Measurements from ENCODE around the gene PRR20G.

GRCh38 chr3:127291114-127291513 lies 3.3 kb upstream of the PRR20G start:
- TF ChIP-seq HMGN3 (IDR thresholded peaks at IDR 0.05; ENCODE audit: borderline replicate concordance, extremely low read depth, insufficient read length, low read depth, low read length), result no peak
- no peak for TF ChIP-seq NFIC (IDR thresholded peaks at IDR 0.05)
- no peak for TF ChIP-seq ZNF175 (CRISPR knock-in tag; IDR thresholded peaks at IDR 0.05; ENCODE audit: low read depth)
- TF ChIP-seq CHD1 (IDR thresholded peaks at IDR 0.05; ENCODE audit: low read length), result no peak
- TF ChIP-seq MCM5 (IDR thresholded peaks at IDR 0.05; ENCODE audit: low read depth), result no peak
- TF ChIP-seq CTCF (IDR thresholded peaks at IDR 0.05 in 2 of 3, conservative IDR thresholded peaks at IDR 0.05 in 1 of 3; ENCODE audit: insufficient read depth in 2 of 3, low read depth in 1 of 3, low read length in 3 of 3), result no peak
